MM.1S (cell line): ENCODE results near the gene ONECUT1.

Experiments used
- DNase-seq: peaks from one replicate; pipeline ENCODE4 v3.0.0-alpha.2; 2015
- H2AFZ ChIP-seq: fragments of 300-600 bp; sonication (generic); 2 replicates; pipeline ENCODE4 v1.6.0; 2016; ENCODE audit warnings: antibody characterized with exemption, low read length
- H3F3A ChIP-seq: fragments of 300-600 bp; sonication (generic); 2 replicates; pipeline ENCODE4 v1.6.1; 2016; ENCODE audit warnings: mild to moderate bottlenecking, antibody characterized with exemption, low read length, moderate library complexity, mixed read lengths; ENCODE audit not compliant: insufficient read depth
- H3K27ac ChIP-seq: fragments of 300-600 bp; sonication (generic); 2 replicates; pipeline ENCODE4 v1.5.1; 2016; ENCODE audit warnings: mild to moderate bottlenecking, low read length
- H3K27me3 ChIP-seq: fragments of 300-600 bp; sonication (generic); replicated peaks from 2 replicates; pipeline ENCODE4 v1.6.0; 2016; ENCODE audit warnings: low read length; ENCODE audit not compliant: insufficient read depth
- H3K36me3 ChIP-seq: fragments of 300-600 bp; sonication (generic); replicated peaks from 2 replicates; pipeline ENCODE4 v1.6.1; 2016; ENCODE audit warnings: mild to moderate bottlenecking, low read length, mixed read lengths; ENCODE audit not compliant: insufficient read depth
- H3K4me1 ChIP-seq: fragments of 300-600 bp; sonication (generic); 2 replicates; pipeline ENCODE4 v1.6.1; 2016; ENCODE audit warnings: low read length, mixed read lengths
- H3K4me2 ChIP-seq: fragments of 300-600 bp; sonication (generic); 2 replicates; pipeline ENCODE4 v1.6.0; 2016; ENCODE audit warnings: low read depth, low read length
- H3K4me3 ChIP-seq: fragments of 300-600 bp; sonication (generic); 2 replicates; pipeline ENCODE4 v1.5.1; 2016; ENCODE audit warnings: low read length, mixed read lengths
- H3K79me2 ChIP-seq: fragments of 300-600 bp; sonication (generic); 2 replicates; pipeline ENCODE4 v1.6.1; 2016; ENCODE audit warnings: mixed run types, low read length, mixed read lengths
- H3K9ac ChIP-seq: fragments of 300-600 bp; sonication (generic); 2 replicates; pipeline ENCODE4 v1.6.1; 2016; ENCODE audit warnings: low read length, mixed read lengths
- H3K9me2 ChIP-seq: fragments of 300-600 bp; sonication (generic); replicated peaks from 2 replicates; pipeline ENCODE4 v1.6.1; 2016; ENCODE audit warnings: mild to moderate bottlenecking, low read length, mixed read lengths; ENCODE audit not compliant: insufficient read depth
- H3K9me3 ChIP-seq: fragments of 300-600 bp; sonication (generic); replicated peaks from 2 replicates; pipeline ENCODE4 v1.6.1; 2016; ENCODE audit warnings: mild to moderate bottlenecking, low read length, mixed read lengths; ENCODE audit not compliant: insufficient read depth
- H4K20me1 ChIP-seq: fragments of 300-600 bp; sonication (generic); 2 replicates; pipeline ENCODE4 v1.6.1; 2016; ENCODE audit warnings: mild to moderate bottlenecking, low read length, moderate library complexity, mixed read lengths; ENCODE audit not compliant: insufficient read depth
- EZH2 ChIP-seq: fragments of 300-600 bp; sonication (generic); optimal IDR thresholded peaks from 2 replicates; pipeline ENCODE3; 2017; ENCODE audit warnings: low read depth, mild to moderate bottlenecking, antibody characterized with exemption, low read length, mixed read lengths
- EZH2phosphoT487 ChIP-seq: fragments of 300-600 bp; sonication (generic); IDR thresholded peaks from 2 replicates; pipeline ENCODE4 v1.6.1; 2018; ENCODE audit warnings: antibody characterized with exemption, low read length
- TF ChIP-seq, protein P1 (sequence below): fragments of 300-600 bp; sonication (generic); IDR thresholded peaks from 2 replicates; pipeline ENCODE4 v1.5.1; 2016; ENCODE audit warnings: antibody characterized with exemption, low read length, mixed read lengths

ONECUT1 gene

GRCh38 chr15:52796228-52796521 is 6.0 kb upstream of the ONECUT1 start:
- H3K4me2 ChIP-seq = no peak overlapping the region
- H3K9me2 ChIP-seq = no peaks in the 10 kb centered on the region
- no peaks in the 10 kb centered on the region for H3K79me2 ChIP-seq
- H3K9me3 ChIP-seq = no peaks in the 10 kb centered on the region
- TF ChIP-seq EZH2phosphoT487 (no peak), EZH2 (no peak)
- TF ChIP-seq, protein P1, sequence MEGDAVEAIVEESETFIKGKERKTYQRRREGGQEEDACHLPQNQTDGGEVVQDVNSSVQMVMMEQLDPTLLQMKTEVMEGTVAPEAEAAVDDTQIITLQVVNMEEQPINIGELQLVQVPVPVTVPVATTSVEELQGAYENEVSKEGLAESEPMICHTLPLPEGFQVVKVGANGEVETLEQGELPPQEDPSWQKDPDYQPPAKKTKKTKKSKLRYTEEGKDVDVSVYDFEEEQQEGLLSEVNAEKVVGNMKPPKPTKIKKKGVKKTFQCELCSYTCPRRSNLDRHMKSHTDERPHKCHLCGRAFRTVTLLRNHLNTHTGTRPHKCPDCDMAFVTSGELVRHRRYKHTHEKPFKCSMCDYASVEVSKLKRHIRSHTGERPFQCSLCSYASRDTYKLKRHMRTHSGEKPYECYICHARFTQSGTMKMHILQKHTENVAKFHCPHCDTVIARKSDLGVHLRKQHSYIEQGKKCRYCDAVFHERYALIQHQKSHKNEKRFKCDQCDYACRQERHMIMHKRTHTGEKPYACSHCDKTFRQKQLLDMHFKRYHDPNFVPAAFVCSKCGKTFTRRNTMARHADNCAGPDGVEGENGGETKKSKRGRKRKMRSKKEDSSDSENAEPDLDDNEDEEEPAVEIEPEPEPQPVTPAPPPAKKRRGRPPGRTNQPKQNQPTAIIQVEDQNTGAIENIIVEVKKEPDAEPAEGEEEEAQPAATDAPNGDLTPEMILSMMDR = no peak
- no peaks in the 10 kb centered on the region for H4K20me1 ChIP-seq
- H3K4me1 ChIP-seq = no peaks in the 10 kb centered on the region
- no peaks in the 10 kb centered on the region for H3F3A ChIP-seq
- H3K4me3 ChIP-seq = no peak overlapping the region
- no peak overlapping the region for H3K9ac ChIP-seq
- H3K36me3 ChIP-seq = no peaks in the 10 kb centered on the region
- no peak overlapping the region for H2AFZ ChIP-seq
- DNase-seq = no peak
- no peak overlapping the region for H3K27ac ChIP-seq
- H3K27me3 ChIP-seq = peaks cover 83% of the 10 kb centered on the region

- Histone ChIP-seq H3K27ac (no peak overlapping the region), H4K20me1 (no peaks in the 10 kb centered on the region), H3K9me3 (no peaks in the 10 kb centered on the region), H2AFZ (no peak overlapping the region), H3K36me3 (no peaks in the 10 kb centered on the region), H3K4me3 (no peak overlapping the region), H3K9ac (no peak overlapping the region), H3K9me2 (no peaks in the 10 kb centered on the region), H3K27me3 (peaks cover 82% of the 10 kb centered on the region), H3K4me2 (no peak overlapping the region), H3K79me2 (no peaks in the 10 kb centered on the region), H3K4me1 (no peaks in the 10 kb centered on the region), H3F3A (no peaks in the 10 kb centered on the region)
- DNase-seq = no peak
- TF ChIP-seq, protein P1 = no peak
- TF ChIP-seq EZH2 (no peak), EZH2phosphoT487 (no peak)
Observed at GRCh38 chr15:52795464-52796227, 5.5 kb upstream of the ONECUT1 start.

- H3K4me3 ChIP-seq = no peak overlapping the region
- no peak overlapping the region for H2AFZ ChIP-seq
- H3K27ac ChIP-seq = no peak overlapping the region
- DNase-seq = no peak
- no peaks in the 10 kb centered on the region for H3F3A ChIP-seq
- no peaks in the 10 kb centered on the region for H4K20me1 ChIP-seq
- no peaks in the 10 kb centered on the region for H3K4me1 ChIP-seq
- no peaks in the 10 kb centered on the region for H3K79me2 ChIP-seq
- H3K27me3 ChIP-seq = peaks cover 78% of the 10 kb centered on the region
- no peaks in the 10 kb centered on the region for H3K9me3 ChIP-seq
- no peak for TF ChIP-seq EZH2
- H3K9me2 ChIP-seq = no peaks in the 10 kb centered on the region
- no peak overlapping the region for H3K9ac ChIP-seq
- H3K36me3 ChIP-seq = no peaks in the 10 kb centered on the region
- H3K4me2 ChIP-seq = no peak overlapping the region
Observed at GRCh38 chr15:52794665-52795463, 4.7 kb upstream of the ONECUT1 start.

GRCh38 chr15:52791776-52792175 is 1.6 kb upstream of the ONECUT1 start:
- Histone ChIP-seq H3K9me2 (no peaks in the 10 kb centered on the region), H2AFZ (no peak overlapping the region), H3F3A (no peaks in the 10 kb centered on the region), H3K4me1 (no peaks in the 10 kb centered on the region), H4K20me1 (no peaks in the 10 kb centered on the region), H3K36me3 (no peaks in the 10 kb centered on the region), H3K9me3 (no peaks in the 10 kb centered on the region), H3K79me2 (no peaks in the 10 kb centered on the region), H3K27me3 (peaks cover 71% of the 10 kb centered on the region), H3K27ac (no peak overlapping the region), H3K4me2 (no peak overlapping the region), H3K4me3 (no peak overlapping the region), H3K9ac (no peak overlapping the region)
- DNase-seq = no peak
- TF ChIP-seq, protein P1 = no peak
- TF ChIP-seq EZH2 (no peak), EZH2phosphoT487 (no peak)
